NT2/D1 (cell line): ENCODE measurements around the gene BICD2.

Experiments used
- DNase-seq: peaks from one replicate; pipeline ENCODE4 v3.0.0-alpha.2; 2011; ENCODE audit warnings: low read depth, low spot score
- H3K27me3 ChIP-seq: 2 replicates; pipeline ENCODE4 v1.6.0; 2011; ENCODE audit warnings: mild to moderate bottlenecking; ENCODE audit not compliant: insufficient read length, insufficient read depth
- H3K36me3 ChIP-seq: 2 replicates; pipeline ENCODE4 v1.6.1; 2011; ENCODE audit warnings: mild to moderate bottlenecking, low read length, mixed read lengths; ENCODE audit not compliant: insufficient read depth, insufficient read length
- H3K4me1 ChIP-seq: 2 replicates; pipeline ENCODE4 v1.5.1; 2011; ENCODE audit not compliant: insufficient read depth, insufficient read length
- H3K4me3 ChIP-seq: 2 replicates; pipeline ENCODE4 v1.5.1; 2011; ENCODE audit warnings: low read depth; ENCODE audit not compliant: insufficient read length
- H3K9ac ChIP-seq: 2 replicates; pipeline ENCODE4 v1.6.0; 2011; ENCODE audit warnings: low read depth; ENCODE audit not compliant: insufficient read length
- H3K9me3 ChIP-seq: 2 replicates; pipeline ENCODE4 v1.5.1; 2011; ENCODE audit warnings: mild to moderate bottlenecking, low read length; ENCODE audit not compliant: insufficient read depth
- SUZ12 ChIP-seq: IDR thresholded peaks from 2 replicates; pipeline ENCODE4 v1.6.1; 2011; ENCODE audit not compliant: insufficient read length, insufficient read depth; ENCODE audit errors: extremely low read depth
- YY1 ChIP-seq: IDR thresholded peaks from 2 replicates; pipeline ENCODE4 v1.6.1; 2011; ENCODE audit not compliant: insufficient read length, insufficient read depth
- ZNF274 ChIP-seq: IDR thresholded peaks from 2 replicates; pipeline ENCODE4 v1.6.1; 2011; ENCODE audit warnings: mild to moderate bottlenecking, low read depth, low read length

The BICD2 gene

GRCh38 chr9:92709954-92710353 lies 54.7 kb downstream of the BICD2 start:
- Histone ChIP-seq H3K27me3 (no peaks in the 10 kb centered on the region), H3K9me3 (no peaks in the 10 kb centered on the region), H3K36me3 (peaks cover 61% of the 10 kb centered on the region), H3K4me3 (no peak overlapping the region), H3K4me1 (peaks cover 2% of the 10 kb centered on the region), H3K9ac (no peak overlapping the region)
- DNase-seq: no peak
- no peak for TF ChIP-seq ZNF274
- no peak for TF ChIP-seq SUZ12
- TF ChIP-seq YY1: no peak

GRCh38 chr9:92709240-92709639 lies 55.4 kb downstream of the BICD2 start:
- peaks cover 2% of the 10 kb centered on the region for H3K4me1 ChIP-seq
- H3K36me3 ChIP-seq: peaks cover 53% of the 10 kb centered on the region
- TF ChIP-seq ZNF274: no peak
- no peak for TF ChIP-seq YY1
- TF ChIP-seq SUZ12: no peak
- H3K4me3 ChIP-seq: no peak overlapping the region
- DNase-seq: no peak
- no peaks in the 10 kb centered on the region for H3K9me3 ChIP-seq
- H3K27me3 ChIP-seq: no peaks in the 10 kb centered on the region
- no peak overlapping the region for H3K9ac ChIP-seq

- H3K9me3 ChIP-seq: no peaks in the 10 kb centered on the region
Observed at GRCh38 chr9:92707530-92707929, 57.1 kb downstream of the BICD2 start.

GRCh38 chr9:92706218-92706940 lies 58.3 kb downstream of the BICD2 start:
- Histone ChIP-seq H3K4me3 (no peak overlapping the region), H3K9me3 (no peaks in the 10 kb centered on the region), H3K4me1 (peaks cover 2% of the 10 kb centered on the region), H3K27me3 (no peaks in the 10 kb centered on the region), H3K36me3 (peaks cover 25% of the 10 kb centered on the region), H3K9ac (no peak overlapping the region)
- TF ChIP-seq SUZ12 (no peak), ZNF274 (no peak), YY1 (no peak)
- no peak for DNase-seq

More at GRCh38 chr9:92707530-92707929, 57.1 kb downstream of the BICD2 start:
- H3K4me3 ChIP-seq: no peak overlapping the region
- peaks cover 36% of the 10 kb centered on the region for H3K36me3 ChIP-seq
- H3K9ac ChIP-seq: no peak overlapping the region
- TF ChIP-seq YY1 (no peak), SUZ12 (no peak), ZNF274 (no peak)
- no peaks in the 10 kb centered on the region for H3K27me3 ChIP-seq
- H3K4me1 ChIP-seq: peaks cover 2% of the 10 kb centered on the region
- no peak for DNase-seq

GRCh38 chr9:92704528-92704927 lies 60.1 kb downstream of the BICD2 start:
- DNase-seq: no peak
- Histone ChIP-seq H3K27me3 (no peaks in the 10 kb centered on the region), H3K4me1 (peaks cover 2% of the 10 kb centered on the region), H3K36me3 (peaks cover 7% of the 10 kb centered on the region), H3K4me3 (no peak overlapping the region), H3K9me3 (no peaks in the 10 kb centered on the region), H3K9ac (no peak overlapping the region)
- TF ChIP-seq YY1: no peak
- TF ChIP-seq SUZ12: no peak
- no peak for TF ChIP-seq ZNF274

GRCh38 chr9:92696619-92697018 lies 68.0 kb downstream of the BICD2 start:
- Histone ChIP-seq H3K36me3 (no peaks in the 10 kb centered on the region), H3K4me3 (no peak overlapping the region), H3K27me3 (no peaks in the 10 kb centered on the region), H3K9me3 (peaks cover 26% of the 10 kb centered on the region), H3K9ac (no peak overlapping the region), H3K4me1 (no peaks in the 10 kb centered on the region)
- no peak for DNase-seq
- no peak for TF ChIP-seq ZNF274
- no peak for TF ChIP-seq YY1
- no peak for TF ChIP-seq SUZ12

GRCh38 chr9:92686954-92687353 lies 77.7 kb downstream of the BICD2 start:
- TF ChIP-seq ZNF274 (no peak), YY1 (no peak), SUZ12 (no peak)

More at GRCh38 chr9:92686954-92687353, 77.7 kb downstream of the BICD2 start:
- Histone ChIP-seq H3K4me1 (no peaks in the 10 kb centered on the region), H3K27me3 (no peaks in the 10 kb centered on the region), H3K9ac (no peak overlapping the region), H3K9me3 (0 out of 2 replicates have a peak, but pooled peaks cover 7% of the 10 kb centered on the region), H3K36me3 (no peaks in the 10 kb centered on the region), H3K4me3 (no peak overlapping the region)
- no peak for DNase-seq
